ENCODE measurements around the gene ZSWIM3.

GRCh38 chr20:45822857-45823256 is 34.6 kb upstream of the ZSWIM3 start:
- TF ChIP-seq, protein P1, sequence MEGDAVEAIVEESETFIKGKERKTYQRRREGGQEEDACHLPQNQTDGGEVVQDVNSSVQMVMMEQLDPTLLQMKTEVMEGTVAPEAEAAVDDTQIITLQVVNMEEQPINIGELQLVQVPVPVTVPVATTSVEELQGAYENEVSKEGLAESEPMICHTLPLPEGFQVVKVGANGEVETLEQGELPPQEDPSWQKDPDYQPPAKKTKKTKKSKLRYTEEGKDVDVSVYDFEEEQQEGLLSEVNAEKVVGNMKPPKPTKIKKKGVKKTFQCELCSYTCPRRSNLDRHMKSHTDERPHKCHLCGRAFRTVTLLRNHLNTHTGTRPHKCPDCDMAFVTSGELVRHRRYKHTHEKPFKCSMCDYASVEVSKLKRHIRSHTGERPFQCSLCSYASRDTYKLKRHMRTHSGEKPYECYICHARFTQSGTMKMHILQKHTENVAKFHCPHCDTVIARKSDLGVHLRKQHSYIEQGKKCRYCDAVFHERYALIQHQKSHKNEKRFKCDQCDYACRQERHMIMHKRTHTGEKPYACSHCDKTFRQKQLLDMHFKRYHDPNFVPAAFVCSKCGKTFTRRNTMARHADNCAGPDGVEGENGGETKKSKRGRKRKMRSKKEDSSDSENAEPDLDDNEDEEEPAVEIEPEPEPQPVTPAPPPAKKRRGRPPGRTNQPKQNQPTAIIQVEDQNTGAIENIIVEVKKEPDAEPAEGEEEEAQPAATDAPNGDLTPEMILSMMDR (IDR thresholded peaks at IDR 0.05; ENCODE audit: low read depth, low read length, poor library complexity, severe bottlenecking), result no peak
- TF ChIP-seq EZH2phosphoT487 (IDR thresholded peaks at IDR 0.05; ENCODE audit: borderline replicate concordance, low read length), result no peak

Data from DOHH2 (cell line).